TTC549 (cell line): ENCODE data around the gene DDX10.
A peak's percentile ranks its signal among the peaks of the same experiment; 100 is the strongest.

ENCODE experiments used
- FAIRE-seq: peaks from 2 replicates; lab custom pipeline; 2012; peaks lifted over from hg19 to GRCh38; lab: Jason Lieb, UNC

The DDX10 gene

DNA sequence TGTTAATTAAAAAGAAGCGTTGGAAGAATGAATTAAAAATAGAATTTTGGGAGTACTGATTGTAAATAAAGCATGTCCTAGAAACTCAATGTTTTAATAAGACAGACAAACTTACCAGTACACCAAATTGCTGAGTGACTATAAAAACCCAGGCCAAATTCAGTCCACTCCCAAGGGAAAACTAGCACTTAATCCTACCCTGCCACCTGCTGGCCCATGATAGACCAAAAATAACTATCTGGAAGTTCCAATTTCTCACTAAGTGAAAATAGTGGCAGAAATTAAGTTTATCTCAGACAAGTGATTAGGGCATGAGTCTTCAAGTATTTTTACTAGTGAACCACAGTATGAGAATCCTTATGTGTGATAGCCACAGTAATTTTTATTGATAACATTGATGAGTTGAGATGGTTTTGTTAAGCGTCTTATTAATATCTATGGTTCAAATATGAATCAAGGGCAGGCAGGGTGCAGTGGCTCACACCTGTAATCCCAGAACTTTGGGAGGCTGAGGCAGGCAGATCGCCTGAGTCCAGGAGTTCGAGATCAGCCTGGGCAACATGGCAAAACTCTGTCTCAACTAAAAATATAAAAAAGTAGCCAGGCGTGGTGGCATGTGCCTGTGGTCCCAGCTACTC, 9.8 kb upstream of the DDX10 start:
- FAIRE-seq: peak; percentile 83

DNA sequence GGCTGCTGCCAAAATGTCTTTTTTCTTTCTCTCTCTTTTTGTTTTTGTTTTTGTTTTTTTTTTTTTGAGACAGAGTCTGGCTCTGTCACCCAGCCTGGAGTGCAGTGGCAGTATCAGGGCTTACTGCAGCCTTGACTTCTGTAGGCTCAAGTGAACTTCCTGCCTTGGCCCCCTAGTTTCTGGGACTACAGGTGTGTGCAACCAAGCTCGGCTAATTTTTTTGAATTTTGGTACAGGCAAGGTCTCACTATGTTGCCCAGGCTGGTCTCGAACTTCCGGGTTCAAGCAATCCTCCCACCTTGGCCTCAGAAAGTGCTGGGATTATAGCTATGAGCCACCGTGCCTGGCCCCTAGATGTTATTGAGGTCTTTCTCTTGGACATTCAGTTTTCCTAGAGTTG, 2.2 kb upstream of the DDX10 start:
- FAIRE-seq: no peak

DNA sequence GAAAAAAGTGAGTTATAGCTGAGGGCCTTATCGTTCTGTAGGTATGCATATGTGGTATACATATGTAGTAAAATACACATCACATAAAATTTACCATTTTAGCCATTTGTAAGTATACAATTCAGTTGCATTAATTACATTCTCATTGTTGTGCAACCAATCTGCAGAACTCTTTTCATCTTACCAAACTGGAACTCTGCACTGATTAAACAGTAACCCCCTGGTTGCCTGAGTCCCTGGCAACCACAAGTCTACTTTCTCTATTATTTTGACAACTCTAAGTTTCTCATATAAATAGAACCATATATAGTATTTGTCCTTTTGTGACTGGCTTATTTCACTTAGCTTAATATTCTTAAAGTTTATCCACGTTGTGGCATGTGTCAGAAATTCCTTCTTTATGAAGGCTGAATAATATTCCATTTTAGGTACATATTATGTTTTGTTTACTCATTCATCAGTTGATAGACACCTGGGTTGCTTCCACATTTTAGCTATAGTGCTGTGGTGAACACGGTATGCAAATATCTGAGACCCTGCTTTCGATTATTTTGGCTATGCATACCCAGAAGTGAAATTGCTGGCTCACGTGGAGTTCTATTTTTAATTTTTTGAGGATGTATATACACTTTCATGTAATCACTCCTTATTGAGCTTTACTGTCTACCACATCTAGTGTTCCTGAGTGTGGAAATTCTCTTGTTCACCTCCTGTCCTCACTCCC, 1.6 kb upstream of the DDX10 start:
- no peak for FAIRE-seq

DNA sequence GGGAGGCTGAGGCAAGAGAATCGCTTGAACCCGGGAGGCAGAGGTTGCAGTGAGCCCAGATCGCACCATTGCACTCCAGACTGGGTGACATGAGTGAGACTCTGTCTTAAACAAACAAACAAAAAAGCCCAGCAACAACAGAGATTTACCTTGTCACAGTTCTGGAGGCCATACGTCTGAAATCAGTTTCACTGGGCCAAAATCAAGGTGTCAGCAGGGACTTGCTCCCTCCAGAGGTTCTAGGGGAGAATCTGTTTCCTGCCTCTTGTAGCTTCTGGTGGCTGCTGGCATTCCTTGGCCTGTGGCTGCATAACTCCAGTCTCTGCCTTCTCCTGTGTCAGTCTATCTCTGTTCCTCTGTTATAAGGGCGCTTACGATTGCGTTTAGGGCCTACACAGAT, 1.5 kb downstream of the DDX10 start:
- no peak for FAIRE-seq

DNA sequence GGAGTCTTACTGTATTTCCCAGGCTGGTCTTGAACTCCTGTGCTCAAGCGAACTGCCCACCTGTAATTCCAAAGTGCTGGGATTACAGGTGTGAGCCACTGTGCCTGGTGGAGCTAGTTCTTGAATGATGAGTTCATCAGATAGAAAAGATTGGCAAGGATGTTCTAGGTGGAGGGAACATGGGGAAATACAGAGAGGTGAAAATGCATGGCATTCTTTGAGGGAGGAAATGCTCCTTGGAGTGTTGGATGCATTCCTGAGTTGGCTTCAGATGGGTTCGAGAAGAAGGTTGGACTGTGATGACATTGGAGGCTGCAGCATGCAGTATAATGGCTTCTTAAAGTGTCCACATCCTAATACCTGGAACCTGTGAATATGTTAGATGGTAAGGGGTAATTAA, 4.4 kb downstream of the DDX10 start:
- FAIRE-seq: no peak

DNA sequence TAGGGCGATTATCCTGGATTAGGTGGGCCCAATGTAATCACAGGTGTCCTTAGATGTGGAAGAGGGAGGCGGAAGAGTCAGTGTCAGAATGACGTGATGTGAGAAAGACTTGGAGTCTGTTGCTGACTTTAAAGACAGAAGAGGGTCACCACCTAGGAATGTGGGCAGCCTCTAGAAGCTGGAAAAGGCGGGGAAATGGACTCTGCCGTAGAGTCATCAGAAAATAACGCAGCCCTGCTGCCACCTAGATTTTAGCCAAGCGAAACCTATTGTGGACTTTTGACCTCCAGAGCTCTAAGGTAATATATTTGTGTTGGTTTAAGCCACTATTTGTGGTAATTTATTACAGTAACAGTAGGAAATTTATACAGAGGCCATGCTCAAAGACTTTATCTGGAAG, 4.8 kb downstream of the DDX10 start:
- no peak for FAIRE-seq

DNA sequence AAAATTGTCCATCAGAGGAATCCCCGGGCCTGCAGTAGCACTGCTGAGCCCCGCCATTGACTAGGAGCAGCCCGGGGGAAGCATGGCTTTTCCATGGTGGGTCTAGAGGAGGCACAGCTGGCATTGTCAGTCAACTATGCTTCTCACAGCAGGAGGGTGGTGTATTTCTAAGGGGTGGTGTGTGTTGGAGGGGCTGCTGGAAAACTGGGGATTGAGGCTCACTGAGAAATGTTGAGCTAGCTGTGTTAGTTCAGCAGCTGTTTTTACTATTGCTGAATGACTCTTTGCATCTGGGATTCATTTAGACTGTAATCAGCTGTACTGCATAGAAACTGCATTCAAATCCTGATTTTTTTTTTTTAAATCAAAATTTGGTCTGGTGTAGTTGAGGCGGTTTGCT, 5.6 kb downstream of the DDX10 start:
- no peak for FAIRE-seq

DNA sequence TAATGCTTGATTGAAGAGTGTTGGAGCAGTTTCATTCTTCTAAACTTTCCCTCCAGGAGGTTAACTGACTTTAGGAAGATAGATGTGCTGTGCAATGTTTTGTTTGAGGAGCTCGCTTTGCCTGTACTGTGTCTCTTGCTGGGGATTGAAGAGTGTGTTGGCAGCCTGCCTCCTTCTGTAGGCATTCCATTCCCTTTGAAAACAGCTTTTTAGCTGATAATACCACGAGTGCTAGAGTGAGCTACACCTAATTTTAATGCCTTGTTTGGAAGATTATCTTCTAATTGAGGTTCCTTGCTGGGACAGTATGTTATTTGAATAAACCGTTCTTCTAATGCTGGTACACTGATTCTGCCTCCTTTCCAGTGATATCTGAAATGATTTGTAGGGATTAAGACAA, 7.2 kb downstream of the DDX10 start:
- FAIRE-seq: no peak

DNA sequence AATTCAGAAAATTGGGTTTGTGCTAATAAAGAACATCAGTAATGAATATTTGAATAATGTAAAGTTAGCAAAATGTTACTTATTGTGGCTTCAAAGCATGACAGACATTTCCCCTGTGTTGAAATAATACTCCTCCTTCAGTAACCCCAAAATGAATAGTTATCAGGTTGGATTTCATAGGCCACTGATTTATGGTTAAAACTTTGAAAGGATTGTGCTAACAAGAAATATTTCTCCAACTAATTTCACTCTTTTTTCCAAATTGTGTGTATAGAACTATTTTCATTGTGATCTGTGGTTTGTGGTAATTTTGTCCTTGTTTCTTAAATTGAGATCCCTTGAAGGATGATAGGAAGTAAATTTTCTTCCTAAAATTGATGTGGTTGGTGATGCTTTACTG, 7.9 kb downstream of the DDX10 start:
- no peak for FAIRE-seq

DNA sequence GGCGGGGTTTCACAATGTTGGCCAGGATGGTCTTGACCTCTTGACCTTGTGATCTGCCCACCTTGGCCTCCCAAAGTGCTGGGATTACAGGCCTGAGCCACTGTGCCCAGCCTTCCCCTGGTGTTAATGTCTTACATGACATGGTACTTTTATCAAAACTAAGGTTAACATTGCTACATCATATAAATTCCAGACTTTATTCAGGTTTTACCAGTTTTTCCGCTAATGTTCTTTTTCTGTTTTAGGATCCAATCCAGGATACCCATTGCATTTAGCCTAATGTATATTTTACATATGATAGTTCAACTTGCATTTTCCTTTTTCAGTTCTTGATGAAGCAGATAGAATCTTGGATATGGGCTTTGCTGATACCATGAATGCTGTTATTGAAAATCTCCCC, 14.2 kb downstream of the DDX10 start:
- no peak for FAIRE-seq

DNA sequence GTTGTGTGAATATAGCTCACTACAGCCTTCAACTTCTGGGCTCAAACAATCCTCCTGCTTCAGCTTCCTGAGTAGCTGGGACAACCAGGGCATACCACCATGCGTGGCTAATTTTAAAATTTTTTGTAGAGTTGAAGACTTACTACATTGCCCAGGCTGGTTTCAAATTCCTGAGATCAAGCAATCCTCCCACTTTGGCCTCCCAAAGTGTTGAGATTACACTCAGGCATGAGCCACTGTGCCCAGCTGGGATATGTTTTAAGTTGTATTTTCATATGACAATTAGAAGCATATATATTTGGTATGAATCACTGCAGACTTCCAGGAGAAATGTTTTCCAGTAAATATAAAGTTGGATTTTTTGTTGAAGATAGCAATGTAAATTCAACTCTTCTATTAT, 15.4 kb downstream of the DDX10 start:
- FAIRE-seq: no peak

DNA sequence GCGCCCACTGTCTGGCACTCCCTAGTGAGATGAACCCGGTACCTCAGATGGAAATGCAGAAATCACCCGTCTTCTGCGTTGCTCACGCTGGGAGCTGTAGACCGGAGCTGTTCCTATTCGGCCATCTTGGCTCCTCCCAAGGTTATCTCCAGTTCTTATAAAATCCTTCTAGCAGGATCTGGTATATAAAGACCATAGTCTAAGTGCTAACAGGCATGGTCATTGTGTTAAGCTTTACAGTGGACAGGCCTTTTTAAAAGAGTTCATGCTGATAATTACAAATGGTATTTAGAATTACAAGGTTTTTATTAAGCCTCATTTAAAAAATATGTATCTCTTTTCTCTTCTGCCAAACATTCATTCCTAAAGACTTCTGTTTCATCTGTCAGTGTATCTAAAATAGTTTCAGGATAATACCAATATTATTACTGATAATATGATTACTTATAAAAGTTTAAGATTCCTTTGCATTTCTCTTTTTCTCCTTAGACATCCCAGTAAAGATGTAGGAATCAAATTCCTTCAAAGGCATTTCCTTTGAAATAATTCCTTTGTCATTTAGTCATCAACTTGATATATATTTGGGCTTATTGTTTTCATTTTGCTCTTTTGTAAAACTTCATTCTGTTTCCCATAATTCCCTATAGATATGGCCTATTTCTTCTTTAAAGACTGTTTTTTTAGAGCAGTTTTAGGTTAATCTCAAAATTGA, 20.7 kb downstream of the DDX10 start:
- no peak for FAIRE-seq

DNA sequence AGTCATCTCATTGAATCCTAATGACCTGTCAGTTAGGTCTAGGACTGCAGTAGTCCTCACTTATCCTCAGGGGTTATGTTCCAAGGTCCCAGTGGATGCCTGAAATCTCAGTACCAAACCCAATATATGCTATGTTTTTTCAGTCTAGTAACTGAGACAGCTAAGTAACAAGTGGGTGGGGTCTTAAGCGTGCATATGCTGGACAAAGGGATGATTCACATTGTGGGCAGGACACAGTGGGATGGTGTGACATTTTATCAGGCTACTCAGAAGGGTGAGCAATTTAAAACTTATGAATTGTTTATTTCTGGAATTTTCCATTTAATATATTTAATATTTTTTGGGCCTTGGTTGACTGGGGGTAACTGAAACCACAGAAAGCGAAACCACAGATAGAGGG, 29.0 kb downstream of the DDX10 start:
- no peak for FAIRE-seq

DNA sequence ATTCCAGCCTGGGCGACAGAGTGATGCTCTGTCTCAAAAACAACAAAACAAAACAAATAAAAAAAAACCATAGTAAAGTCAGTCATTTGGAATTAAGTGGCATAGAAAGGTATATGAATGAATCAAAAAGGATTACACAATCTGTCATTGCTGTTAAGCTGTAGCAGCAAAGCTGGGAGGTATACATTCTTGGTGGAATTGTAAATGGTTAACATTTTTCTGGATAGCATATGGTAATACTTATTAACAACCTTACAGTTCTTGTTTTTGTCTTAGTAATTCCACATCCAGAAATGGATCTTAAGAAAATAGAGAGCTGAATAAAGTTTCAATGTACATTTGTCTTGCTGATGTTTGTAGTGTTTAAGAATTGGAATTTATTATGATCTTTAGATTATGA, 30.0 kb downstream of the DDX10 start:
- no peak for FAIRE-seq

DNA sequence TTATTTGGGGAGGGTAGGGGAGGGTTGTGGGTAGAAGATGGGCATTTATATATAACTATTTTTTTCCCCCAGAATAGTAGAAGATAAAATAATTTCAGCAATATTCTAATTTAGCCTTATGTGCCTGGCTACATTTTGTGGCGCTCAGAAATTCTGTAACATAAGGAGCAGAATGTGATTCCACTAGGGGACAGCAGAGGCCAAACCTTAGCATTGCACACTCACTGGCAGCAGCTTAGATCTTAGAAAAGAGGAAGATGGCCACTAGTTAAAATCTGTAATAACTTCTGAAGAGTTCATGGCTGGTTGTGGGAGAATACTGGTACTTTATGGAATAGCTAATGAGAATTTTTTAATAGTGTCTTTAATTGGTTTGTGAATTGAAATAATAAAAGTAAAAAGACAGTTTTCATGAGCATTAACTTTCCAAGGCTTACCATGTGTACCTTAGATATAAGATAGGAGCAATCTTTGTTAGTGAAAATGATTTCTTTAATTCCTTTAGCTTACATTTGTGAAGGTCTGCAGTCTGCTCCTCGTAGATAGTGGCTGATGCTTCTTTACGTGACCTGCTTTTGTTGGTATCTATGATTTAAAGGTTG, 33.1 kb downstream of the DDX10 start:
- peak; percentile 82 for FAIRE-seq

DNA sequence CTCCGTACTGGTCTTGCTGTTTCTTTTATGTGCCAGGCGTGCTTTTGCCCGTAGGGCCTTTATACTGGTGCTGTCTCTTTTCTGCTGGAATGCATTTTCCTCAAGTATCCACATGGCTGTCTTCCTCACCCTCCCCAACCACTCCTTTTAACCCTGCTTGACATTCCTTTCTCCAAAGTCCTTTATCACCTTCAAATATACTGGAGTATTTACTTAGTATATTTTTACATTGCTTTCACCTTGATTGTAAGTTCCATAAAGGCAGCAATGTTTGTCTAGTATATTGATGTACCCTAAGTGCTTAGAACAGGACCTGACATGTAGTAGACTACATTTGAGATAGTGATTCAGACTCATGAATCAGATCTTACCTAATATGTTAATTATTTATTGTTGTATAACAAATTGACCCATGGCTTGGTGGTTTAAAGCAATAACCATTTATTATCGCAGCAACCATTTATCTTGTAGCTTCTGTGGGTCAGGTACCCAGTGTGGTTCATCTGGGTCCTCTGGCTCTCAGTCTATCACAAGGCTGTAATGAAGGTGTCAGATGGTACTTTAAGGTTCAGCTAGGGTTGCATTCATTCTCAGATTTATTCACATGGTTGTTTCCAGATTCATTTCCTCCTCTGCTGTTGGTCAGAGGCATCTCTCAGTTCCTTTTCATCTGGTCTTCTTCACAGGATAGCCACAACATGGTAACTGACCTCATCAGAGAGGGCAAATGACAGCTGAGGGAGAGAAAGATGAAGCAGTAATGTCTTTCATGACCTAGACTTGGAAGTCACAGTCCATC, 34.2 kb downstream of the DDX10 start:
- no peak for FAIRE-seq

DNA sequence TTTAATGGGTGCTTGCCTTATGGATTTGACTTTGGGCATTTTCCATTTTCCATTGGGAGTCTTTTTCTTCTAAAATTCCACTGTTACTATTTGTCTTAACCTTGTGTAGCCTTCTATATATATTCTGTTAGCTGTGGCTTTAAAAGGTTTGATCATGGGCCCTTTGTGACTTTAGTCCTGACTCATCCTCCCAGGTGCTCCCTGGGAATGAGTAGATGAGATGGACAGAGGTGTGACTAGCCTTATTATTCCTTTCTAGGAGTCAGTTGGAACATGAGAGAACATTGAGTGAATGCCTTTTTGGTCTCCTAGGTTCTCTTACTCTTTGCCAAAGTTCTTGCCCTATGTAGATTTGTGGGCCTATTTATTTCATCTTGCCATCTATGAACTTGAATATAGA, 39.0 kb downstream of the DDX10 start:
- FAIRE-seq: no peak

DNA sequence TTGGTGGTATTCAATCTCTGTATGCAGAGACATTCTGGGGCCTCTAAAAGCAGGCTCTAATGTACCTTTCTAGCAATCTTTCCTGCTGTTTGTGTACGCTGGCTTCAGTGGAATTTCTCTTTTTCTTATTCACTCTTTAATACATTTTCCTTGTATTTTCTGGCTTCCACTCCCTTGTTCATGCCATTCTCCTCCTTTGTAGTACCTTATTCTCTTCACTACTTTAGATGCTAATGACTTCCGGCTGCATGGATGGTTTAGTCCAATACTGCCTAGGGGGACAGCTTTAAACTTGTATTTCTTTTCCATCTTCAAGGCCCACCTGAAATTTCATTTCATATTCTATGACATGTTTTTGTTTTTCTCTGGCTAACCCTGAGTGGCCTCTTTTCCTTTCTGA, 40.2 kb downstream of the DDX10 start:
- FAIRE-seq: no peak

DNA sequence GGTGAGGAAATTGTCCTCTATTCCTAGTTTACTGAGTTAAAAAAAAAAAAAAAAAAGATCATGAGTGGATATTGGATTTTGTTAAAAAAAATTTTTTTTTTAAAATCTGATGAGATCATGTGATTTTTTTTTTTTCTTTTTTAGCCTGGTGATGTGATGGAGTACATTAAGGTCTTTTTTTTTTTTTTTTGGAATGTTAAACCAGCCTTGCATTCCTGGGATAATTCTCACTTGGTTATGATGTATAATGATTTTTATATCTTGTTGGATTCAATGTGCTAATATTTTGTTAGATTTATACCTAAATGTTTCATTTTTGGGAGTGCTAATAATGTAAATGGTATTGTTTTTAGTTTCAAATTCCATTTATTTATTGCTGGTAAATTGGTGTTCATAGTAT, 43.3 kb downstream of the DDX10 start:
- no peak for FAIRE-seq

DNA sequence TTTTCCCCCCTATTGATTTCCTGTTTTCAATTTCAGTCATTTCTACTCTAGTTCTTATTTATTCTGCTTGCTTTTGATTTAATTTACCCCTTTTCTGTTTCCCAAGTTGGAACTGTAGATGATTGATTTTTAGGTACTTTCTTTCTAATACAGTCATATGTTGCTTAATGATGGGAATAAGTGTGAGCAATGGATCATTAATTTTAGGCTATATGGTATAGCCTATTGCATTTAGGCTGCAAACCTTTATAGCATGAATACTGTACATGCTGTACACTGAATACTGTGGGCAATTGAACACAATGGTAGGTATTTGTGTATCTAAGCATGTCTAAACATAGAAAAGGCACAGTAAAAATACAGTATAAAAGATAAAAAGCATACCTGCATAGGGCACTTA, 44.9 kb downstream of the DDX10 start:
- no peak for FAIRE-seq

DNA sequence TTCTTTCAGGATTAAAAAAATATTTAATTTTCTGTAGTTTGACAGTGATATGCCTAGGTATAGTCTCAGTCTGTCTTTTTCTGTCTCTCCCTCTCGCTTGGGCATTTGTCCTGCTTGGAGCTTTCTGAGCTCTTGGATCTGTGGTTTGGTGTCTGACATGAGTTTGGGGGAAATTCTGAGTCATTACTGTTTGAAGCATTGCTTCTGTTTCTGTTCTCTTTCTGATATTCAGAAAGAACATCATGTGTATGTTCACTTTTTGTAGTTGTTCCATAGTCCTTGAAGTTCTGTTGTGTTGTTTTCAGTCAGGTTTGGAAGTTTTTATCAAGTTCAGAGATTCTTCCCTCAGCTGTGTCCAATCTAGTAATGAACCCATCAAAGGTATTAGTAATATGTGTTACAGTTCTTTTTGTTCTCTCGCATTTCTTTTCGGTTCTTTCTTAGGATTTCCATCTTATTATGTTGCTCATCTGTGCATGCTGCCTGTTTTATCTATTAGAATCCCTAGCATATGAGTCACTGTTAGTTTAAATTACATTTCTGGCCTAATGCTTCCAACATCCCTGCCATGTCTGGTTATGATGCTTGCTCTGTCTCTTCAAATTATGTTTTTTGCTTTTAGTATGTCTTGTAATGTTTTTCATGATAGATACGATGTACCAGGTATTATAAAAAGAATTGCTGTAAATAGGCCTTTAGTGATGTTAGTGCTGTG, 48.4 kb downstream of the DDX10 start:
- no peak for FAIRE-seq

DNA sequence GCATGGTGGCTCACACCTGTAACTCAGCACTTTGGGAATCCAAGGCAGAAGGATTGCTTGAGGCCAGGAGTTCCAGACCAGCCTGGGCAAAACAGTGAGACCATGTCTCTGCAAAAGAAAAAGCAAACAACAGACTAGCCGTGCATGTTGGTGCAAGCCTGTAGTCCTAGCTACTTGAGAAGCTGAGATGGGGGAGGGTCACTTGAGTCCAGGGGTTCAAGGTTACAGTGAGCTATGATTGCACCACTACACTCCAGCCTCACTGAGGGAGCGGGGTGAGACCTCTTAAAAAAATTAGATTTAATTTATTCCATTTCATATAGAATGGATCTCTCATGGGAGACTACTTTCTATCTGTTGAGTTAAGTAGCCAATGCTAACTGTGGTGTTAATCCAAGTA, 50.4 kb downstream of the DDX10 start:
- no peak for FAIRE-seq
